ENCODE results near the gene MAPK7.

The MAPK7 gene

GRCh38 chr17:19372439-19372838 lies 5.9 kb upstream of the MAPK7 start:
- no peak for TF ChIP-seq CTCF (IDR thresholded peaks at IDR 0.05; ENCODE audit: extremely low read depth, insufficient read depth, missing control alignments)

GRCh38 chr17:19372866-19373504 lies 5.3 kb upstream of the MAPK7 start:
- no peak for TF ChIP-seq CTCF (IDR thresholded peaks at IDR 0.05; ENCODE audit: extremely low read depth, insufficient read depth, missing control alignments)
- in situ Hi-C loops (cut with MboI; ENCODE audit: low pct_unique_long_range_greater_than_20kb, low sequenced_read_pairs, unreplicated experiment): loop anchor here (25.0 kb wide), 1 partner anchor 389 kb away; no protein-coding TSS in a partner anchor
- no peak for DNase-seq (ENCODE audit: low spot score)

More at GRCh38 chr17:19372439-19372838, 5.9 kb upstream of the MAPK7 start:
- no peak for DNase-seq (ENCODE audit: low spot score)
- in situ Hi-C loops (cut with MboI; ENCODE audit: low pct_unique_long_range_greater_than_20kb, low sequenced_read_pairs, unreplicated experiment): loop anchor here (25.0 kb wide), 1 partner anchor 390 kb away; no protein-coding TSS in a partner anchor

- TF ChIP-seq CTCF (IDR thresholded peaks at IDR 0.05; ENCODE audit: extremely low read depth, insufficient read depth, missing control alignments): no peak
- in situ Hi-C loops (cut with MboI; ENCODE audit: low pct_unique_long_range_greater_than_20kb, low sequenced_read_pairs, unreplicated experiment): loop anchor here (25.0 kb wide), 1 partner anchor 388 kb away; no protein-coding TSS in a partner anchor
- no peak for DNase-seq (ENCODE audit: low spot score)
Observed at GRCh38 chr17:19374136-19374535, 4.2 kb upstream of the MAPK7 start.

- DNase-seq (ENCODE audit: low spot score): no peak
- in situ Hi-C loops (cut with MboI; ENCODE audit: low pct_unique_long_range_greater_than_20kb, low sequenced_read_pairs, unreplicated experiment): no loop called here
- TF ChIP-seq CTCF (IDR thresholded peaks at IDR 0.05; ENCODE audit: extremely low read depth, insufficient read depth, missing control alignments): no peak
Observed at GRCh38 chr17:19375732-19376131, 2.6 kb upstream of the MAPK7 start.

GRCh38 chr17:19376811-19377210 lies 1.5 kb upstream of the MAPK7 start:
- in situ Hi-C loops (cut with MboI; ENCODE audit: low pct_unique_long_range_greater_than_20kb, low sequenced_read_pairs, unreplicated experiment): no loop called here
- TF ChIP-seq CTCF (IDR thresholded peaks at IDR 0.05; ENCODE audit: extremely low read depth, insufficient read depth, missing control alignments): no peak
- no peak for DNase-seq (ENCODE audit: low spot score)

GRCh38 chr17:19377602-19378415 lies 489 bp upstream of the MAPK7 start:
- peak; percentile 100 for DNase-seq (ENCODE audit: low spot score)
- TF ChIP-seq CTCF (IDR thresholded peaks at IDR 0.05; ENCODE audit: extremely low read depth, insufficient read depth, missing control alignments): peak; percentile 11
- in situ Hi-C loops (cut with MboI; ENCODE audit: low pct_unique_long_range_greater_than_20kb, low sequenced_read_pairs, unreplicated experiment): no loop called here
